ENCODE measurements around the gene SLCO4A1. TPM values are rescaled to one million over a fixed set of nuclear protein-coding genes. Genes with fewer than 3 reads are reported as not detected.

SLCO4A1 gene
- total and polyA plus RNA-seq, 2 experiments from 2014 or later, result 25.8 to 99.0 TPM

GRCh38 chr20:62652894-62653305 is 10.6 kb downstream of the SLCO4A1 start:
- Histone ChIP-seq H3K79me2 (no peaks in the 10 kb centered on the region), H3K36me3 (replicated peaks; ENCODE audit: insufficient read depth, low read depth) (no peaks in the 10 kb centered on the region), H3K4me2 (peak overlapping the region; percentile 55), H3K27ac (peak overlapping the region; percentile 95), H3K4me1 (ENCODE audit: insufficient read depth) (peaks cover 24% of the 10 kb centered on the region), H2AFZ (no peak overlapping the region), H4K20me1 (ENCODE audit: insufficient read depth, poor library complexity, severe bottlenecking) (no peaks in the 10 kb centered on the region), H3K27me3 (no peaks in the 10 kb centered on the region), H3K4me3 (no peak overlapping the region), H3K9me3 (ENCODE audit: low read depth) (no peaks in the 10 kb centered on the region), H3K9me2 (replicated peaks; ENCODE audit: insufficient read depth) (no peaks in the 10 kb centered on the region)
- TF ChIP-seq, protein P1, sequence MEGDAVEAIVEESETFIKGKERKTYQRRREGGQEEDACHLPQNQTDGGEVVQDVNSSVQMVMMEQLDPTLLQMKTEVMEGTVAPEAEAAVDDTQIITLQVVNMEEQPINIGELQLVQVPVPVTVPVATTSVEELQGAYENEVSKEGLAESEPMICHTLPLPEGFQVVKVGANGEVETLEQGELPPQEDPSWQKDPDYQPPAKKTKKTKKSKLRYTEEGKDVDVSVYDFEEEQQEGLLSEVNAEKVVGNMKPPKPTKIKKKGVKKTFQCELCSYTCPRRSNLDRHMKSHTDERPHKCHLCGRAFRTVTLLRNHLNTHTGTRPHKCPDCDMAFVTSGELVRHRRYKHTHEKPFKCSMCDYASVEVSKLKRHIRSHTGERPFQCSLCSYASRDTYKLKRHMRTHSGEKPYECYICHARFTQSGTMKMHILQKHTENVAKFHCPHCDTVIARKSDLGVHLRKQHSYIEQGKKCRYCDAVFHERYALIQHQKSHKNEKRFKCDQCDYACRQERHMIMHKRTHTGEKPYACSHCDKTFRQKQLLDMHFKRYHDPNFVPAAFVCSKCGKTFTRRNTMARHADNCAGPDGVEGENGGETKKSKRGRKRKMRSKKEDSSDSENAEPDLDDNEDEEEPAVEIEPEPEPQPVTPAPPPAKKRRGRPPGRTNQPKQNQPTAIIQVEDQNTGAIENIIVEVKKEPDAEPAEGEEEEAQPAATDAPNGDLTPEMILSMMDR (IDR thresholded peaks at IDR 0.05; ENCODE audit: poor library complexity), result no peak
- TF ChIP-seq EZH2phosphoT487 (IDR thresholded peaks at IDR 0.05; ENCODE audit: low read depth, severe bottlenecking, unreplicated experiment), result no peak
- TF ChIP-seq EZH2 (IDR thresholded peaks at IDR 0.05; ENCODE audit: borderline replicate concordance), result no peak
- WGBS (ENCODE audit: low lambda C conversion rate, missing lambda C conversion rate), result 96% methylated on average over 20 of the region's 20 CpGs
- no peak for DNase-seq (ENCODE audit: low spot score)

DNA sequence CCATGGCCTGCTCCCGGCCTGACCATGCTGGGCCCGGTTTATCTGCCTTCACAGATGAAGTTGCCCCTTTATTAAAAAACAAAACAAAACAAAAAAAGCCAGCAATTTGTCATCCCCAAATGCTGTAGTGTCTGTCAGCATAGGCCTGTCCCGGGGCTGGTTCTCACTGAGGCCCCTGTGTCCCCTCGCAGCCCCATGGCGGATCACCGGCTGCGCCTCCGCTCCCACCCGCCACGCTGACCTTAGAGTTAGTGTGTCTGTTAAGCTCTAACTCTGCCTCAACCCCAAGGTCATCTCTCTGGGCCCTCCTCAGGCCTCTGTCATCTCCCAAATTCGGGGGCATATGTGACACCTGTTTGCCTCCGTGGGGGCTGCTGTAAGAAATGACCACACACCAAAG is 11.1 kb downstream of the SLCO4A1 start:
- TF ChIP-seq EZH2phosphoT487 (IDR thresholded peaks at IDR 0.05; ENCODE audit: low read depth, severe bottlenecking, unreplicated experiment), result no peak
- TF ChIP-seq EZH2 (IDR thresholded peaks at IDR 0.05; ENCODE audit: borderline replicate concordance), result no peak
- TF ChIP-seq, protein P1 (IDR thresholded peaks at IDR 0.05; ENCODE audit: poor library complexity), result no peak
- 93% methylated on average over 12 of the region's 12 CpGs for WGBS (ENCODE audit: low lambda C conversion rate, missing lambda C conversion rate)
- no peaks in the 10 kb centered on the region for H4K20me1 ChIP-seq (ENCODE audit: insufficient read depth, poor library complexity, severe bottlenecking)
- no peaks in the 10 kb centered on the region for H3K36me3 ChIP-seq (replicated peaks; ENCODE audit: insufficient read depth, low read depth)
- peak overlapping the region; percentile 95 for H3K27ac ChIP-seq
- H3K4me2 ChIP-seq, result no peak overlapping the region
- no peak overlapping the region for H2AFZ ChIP-seq
- no peaks in the 10 kb centered on the region for H3K9me2 ChIP-seq (replicated peaks; ENCODE audit: insufficient read depth)
- H3K9me3 ChIP-seq (ENCODE audit: low read depth), result no peaks in the 10 kb centered on the region
- no peak overlapping the region for H3K4me3 ChIP-seq
- peaks cover 24% of the 10 kb centered on the region for H3K4me1 ChIP-seq (ENCODE audit: insufficient read depth)
- DNase-seq (ENCODE audit: low spot score), result no peak
- no peaks in the 10 kb centered on the region for H3K27me3 ChIP-seq
- H3K79me2 ChIP-seq, result no peaks in the 10 kb centered on the region

DNA sequence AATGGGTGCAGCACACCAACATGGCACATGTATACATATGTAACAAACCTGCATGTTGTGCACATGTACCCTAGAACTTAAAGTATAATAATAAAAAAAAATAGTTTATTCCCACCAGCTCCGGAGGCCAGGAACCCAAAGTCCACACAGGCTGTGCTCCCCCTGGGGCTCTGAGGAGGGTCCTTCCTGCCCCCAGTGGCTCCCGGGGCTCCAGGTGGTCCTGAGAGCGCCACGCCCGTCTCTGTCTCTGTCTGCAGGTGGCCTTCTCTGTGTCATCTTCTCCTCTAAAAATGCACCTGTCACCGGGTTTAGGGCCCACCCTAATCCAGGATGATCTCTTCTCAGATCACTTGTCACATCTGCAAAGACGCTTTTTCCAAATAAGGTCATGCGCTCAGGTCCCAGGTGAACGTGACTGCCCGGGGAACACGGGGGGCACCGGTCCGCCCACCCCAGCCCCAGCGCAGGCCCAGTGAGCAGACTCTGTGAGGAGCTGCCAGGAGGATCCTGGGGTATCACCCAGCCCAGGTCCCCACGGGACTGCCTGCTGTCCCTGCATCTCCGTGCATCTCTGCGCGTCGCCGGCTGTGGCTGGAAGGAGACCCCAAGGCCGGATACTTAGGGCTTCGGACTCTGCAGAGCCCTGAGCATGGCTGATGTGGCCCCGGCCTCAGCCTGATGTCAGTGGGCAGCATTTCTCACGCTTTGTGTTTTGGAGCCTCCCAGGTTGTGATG is 11.8 kb downstream of the SLCO4A1 start:
- DNase-seq (ENCODE audit: low spot score), result no peak
- 93% methylated on average over 24 of the region's 24 CpGs for WGBS (ENCODE audit: low lambda C conversion rate, missing lambda C conversion rate)
- H3K9me2 ChIP-seq (replicated peaks; ENCODE audit: insufficient read depth), result no peaks in the 10 kb centered on the region
- H3K4me1 ChIP-seq (ENCODE audit: insufficient read depth), result peaks cover 24% of the 10 kb centered on the region
- H3K36me3 ChIP-seq (replicated peaks; ENCODE audit: insufficient read depth, low read depth), result no peaks in the 10 kb centered on the region
- H2AFZ ChIP-seq, result no peak overlapping the region
- no peaks in the 10 kb centered on the region for H3K9me3 ChIP-seq (ENCODE audit: low read depth)
- H4K20me1 ChIP-seq (ENCODE audit: insufficient read depth, poor library complexity, severe bottlenecking), result no peaks in the 10 kb centered on the region
- no peaks in the 10 kb centered on the region for H3K79me2 ChIP-seq
- no peak for TF ChIP-seq EZH2 (IDR thresholded peaks at IDR 0.05; ENCODE audit: borderline replicate concordance)
- TF ChIP-seq, protein P1 (IDR thresholded peaks at IDR 0.05; ENCODE audit: poor library complexity), result no peak
- TF ChIP-seq EZH2phosphoT487 (IDR thresholded peaks at IDR 0.05; ENCODE audit: low read depth, severe bottlenecking, unreplicated experiment), result no peak
- no peak overlapping the region for H3K27ac ChIP-seq
- no peak overlapping the region for H3K4me3 ChIP-seq
- no peaks in the 10 kb centered on the region for H3K27me3 ChIP-seq
- no peak overlapping the region for H3K4me2 ChIP-seq
